Measurements from ENCODE around the gene INPP4B.
"Not testable (repeated sequence)": the region's sequence is repeated elsewhere in the genome, so short reads cannot be mapped to it uniquely, and the experiment has no call there.

The INPP4B gene

DNA sequence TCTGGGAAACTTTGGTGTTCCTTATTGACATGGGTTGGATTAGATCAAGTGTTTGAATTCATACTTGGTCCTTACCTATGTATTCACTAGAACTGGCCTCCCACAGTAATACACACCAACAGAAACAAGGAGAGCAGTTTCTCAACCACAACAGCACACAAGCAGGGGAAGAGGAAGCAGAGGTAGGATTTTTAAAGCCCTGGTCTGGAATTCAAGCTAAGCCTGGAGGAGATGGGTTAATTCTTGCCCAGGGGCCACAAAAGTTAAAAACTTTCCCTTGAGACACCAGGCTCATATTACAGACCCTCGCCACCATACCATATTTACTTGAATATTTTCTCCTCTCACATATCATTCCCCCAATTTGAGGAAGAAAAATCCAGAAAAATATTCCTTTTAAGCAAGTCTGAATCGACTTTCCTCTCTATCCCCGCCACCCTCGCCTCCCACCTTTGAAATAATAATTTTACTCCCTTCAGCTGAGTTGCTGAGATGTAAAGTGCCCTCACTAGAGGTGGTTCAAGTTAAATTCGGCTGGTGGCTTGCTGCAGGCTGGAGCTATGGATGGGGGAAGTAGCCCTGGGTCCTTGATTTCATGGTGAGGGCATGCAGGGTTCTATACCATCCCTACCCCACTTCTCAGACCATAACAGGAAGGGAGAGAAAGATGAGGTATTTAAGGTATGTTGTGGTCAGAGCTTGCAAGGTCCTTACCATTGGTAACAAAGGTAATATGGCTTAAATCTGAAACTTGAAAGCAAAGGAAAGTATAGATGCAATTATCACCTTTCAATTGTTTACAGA, 440.2 kb downstream of the INPP4B start:
- DNase-seq = no peak

DNA sequence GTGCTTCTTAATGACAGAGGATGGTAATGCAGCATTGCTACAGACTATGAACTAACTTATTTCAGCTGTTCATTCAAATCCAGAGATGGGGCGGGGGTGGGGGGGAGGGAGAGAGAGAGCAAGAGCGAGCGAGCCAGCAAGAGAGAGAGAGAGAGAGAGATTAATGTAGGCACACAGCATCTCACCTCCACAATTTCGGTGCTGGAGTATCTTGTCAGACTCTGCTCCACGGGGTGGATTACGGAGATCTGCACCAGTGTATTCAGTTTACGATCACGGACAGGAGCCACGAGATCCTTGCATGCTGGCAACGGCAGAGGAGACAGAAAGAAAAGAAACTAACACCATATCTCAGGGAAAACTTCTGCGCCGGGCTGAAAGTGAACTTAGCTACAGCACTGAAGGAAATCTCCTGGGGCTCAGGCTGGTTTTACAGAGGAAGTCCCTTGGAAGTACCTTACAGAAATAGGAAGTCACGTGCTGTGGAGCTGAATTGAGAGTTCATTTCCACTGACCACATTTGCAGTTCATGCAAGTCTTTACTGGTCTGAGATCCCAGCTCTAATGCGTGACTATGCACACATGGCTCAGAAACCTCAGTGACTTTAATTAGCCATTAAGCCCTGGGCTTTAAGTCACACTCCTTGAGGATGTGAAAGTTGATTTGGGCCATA, 440.9 kb downstream of the INPP4B start:
- DNase-seq = no peak

DNA sequence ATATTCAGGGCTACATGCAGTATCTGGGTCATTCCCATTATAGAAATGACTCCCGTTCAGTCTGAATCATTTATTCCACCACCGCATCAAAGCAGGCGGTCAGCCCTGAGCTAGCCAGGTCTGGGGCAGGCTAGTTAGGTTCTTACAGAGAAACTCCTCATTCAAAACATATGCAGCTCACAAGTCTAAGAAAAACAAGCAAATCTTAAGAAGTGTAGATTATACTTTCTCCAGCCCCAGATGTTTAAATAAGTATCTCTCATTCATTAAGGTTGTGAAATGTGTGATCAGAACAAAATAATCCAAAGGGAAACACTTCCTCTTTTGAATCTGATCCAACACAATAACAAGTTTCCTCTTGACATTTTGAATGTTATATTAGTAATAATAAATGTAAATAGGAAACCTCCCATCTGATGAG, 441.9 kb downstream of the INPP4B start:
- no peak for DNase-seq

DNA sequence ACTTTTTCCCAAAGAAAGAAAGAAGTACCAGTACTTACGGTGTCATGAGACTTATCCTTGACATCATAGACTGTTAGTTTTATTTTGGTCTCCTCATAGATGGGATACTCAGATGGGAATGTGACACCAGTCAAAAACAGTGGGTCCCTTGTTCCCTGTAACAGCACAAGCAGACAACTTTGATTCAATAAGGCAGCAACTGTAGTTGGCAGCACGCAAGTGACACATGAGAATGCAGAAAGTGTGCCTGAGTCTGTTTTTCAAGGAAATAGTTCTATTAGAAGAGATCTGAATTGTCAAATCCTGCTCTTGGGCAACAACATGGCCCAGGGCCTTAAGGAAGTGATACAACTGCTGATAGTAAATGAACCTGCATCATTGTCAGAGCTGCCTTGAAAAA, 443.2 kb downstream of the INPP4B start:
- DNase-seq = no peak

GRCh38 chr4:142402156-142402555, 443.9 kb downstream of the INPP4B start:
- DNase-seq = no peak

DNA sequence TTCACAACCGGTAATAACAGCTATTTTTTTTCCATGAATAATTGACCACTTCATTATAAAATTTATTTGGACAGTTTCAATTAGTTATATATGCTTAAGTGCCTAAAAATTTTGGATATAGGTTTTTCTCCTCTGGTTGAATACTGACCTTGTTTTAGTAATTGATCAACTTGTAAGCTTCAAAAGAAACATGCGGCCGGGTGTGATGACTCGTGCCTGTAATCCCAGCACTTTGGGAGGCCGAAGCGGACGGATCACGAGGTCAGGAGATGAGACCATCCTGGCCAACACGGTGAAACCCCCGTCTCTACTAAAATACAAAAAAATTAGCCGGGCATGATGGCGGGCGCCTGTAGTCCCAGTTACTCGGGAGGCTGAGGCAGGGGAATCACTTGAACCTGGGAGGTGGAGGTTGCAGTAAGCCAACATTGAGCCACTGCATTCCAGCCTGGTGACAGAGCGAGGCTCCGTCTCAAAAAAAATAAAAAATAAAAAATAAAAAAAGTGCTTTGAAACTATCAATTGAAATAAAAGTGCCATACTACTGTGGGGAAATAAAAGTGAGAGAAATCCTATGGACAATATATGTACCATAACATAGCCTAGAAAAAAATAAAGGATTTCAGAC, 448.6 kb downstream of the INPP4B start:
- DNase-seq = not testable (repeated sequence)

- no peak for DNase-seq
Measured at GRCh38 chr4:142396279-142396678, 449.8 kb downstream of the INPP4B start.

DNA sequence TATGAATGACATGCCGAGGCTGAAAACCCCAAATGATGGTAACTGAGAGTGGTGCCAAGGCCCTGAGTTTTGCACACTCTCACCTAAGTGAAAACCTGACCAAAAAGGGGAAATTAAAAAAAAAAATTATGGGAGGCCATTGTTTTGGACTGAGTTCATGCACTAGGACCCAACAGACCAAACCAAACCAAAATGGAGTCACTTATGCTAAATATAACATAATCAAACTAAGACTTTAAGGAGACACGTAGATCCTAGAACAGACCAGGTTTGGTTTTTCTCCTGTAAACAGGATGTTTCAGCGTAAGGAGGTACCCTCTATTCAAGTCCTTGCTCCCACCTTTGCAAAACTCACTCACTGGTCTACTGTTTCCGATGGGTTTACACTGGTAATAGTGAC, 453.0 kb downstream of the INPP4B start:
- no peak for DNase-seq

GRCh38 chr4:142386856-142387255, 459.2 kb downstream of the INPP4B start:
- no peak for DNase-seq

- DNase-seq = no peak
Measured at GRCh38 chr4:142386449-142386848, 459.7 kb downstream of the INPP4B start.

- no peak for DNase-seq
Measured at GRCh38 chr4:142383800-142384470, 462.2 kb downstream of the INPP4B start.

DNA sequence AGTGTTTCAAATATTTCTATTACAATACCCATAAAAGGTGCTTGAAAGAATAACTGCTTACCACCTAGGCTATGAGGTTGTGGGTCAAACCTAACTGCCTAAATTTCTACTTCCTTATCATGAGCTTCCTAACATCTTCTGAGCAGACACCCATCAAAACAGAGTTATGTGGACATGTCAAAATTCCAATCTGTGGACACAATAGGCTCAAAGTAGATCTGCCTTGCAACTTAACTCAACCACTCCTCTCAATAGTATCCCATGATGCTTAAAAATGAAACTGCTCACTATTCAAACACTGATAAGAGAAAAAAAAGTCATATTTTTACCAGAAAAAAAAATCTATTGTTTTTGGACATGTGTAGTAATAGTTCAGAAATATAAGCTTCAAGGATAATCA, 462.7 kb downstream of the INPP4B start:
- no peak for DNase-seq

DNA sequence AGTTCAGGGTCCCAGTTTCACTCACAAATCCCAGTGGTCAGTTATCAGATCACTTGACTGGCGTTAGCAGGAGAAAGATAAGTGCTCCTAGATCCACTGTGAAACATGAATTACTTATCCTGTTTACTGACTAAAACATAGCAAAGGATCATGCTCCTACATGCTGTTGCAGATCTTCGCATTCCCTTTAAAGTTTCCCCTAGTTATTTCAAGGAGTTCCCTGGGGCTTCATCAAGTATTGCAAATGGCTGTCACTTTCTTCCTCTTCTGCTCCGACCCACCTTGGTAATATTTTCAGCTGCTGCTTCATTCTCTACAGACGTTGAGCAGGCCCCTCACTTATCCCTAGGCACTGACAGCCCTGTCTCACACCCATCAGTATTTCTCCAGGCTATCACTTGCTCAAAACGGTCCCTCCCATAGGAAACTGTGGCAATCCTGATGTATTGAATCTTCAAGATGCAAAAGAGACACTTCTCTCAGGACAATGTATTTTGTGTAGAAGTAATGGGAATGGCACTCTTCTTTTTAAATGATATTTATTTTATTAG, 466.0 kb downstream of the INPP4B start:
- no peak for DNase-seq

DNA sequence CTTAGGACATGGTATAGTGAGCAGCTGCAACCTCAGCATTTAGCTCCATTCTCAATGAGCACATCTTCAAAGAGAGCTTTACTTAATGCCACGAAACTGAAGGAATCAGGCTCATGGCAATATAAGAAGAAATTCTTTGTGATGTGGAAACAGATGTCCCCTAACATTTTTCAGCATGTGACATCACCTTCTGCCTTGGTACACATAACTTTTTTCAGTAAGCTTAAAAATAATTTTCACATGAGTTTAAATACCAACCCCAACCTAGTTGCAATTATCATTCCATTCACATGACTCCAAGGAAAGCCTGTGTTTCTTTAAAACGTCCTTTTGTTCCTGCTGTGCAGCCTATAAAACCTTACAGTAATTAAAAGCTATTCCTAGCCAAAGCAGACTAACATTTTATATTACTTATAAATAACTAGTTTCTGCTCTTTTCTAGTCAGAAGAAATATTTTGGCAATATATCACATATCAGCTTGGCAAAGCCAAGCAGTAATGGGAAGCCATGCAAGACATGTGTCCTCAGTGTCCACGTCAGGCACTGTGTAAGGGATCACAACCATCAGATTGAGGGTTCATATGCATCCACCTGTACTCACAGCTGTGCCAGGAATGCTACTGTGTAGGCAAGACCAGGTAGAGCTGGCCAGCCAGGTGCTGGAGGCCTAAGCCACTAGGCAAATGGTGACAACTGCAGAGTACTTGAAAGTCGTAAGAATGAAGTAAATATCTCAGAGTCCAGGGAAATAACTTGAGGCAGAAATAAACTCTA, 466.6 kb downstream of the INPP4B start:
- no peak for DNase-seq

- no peak for DNase-seq
Measured at GRCh38 chr4:142378179-142378578, 467.9 kb downstream of the INPP4B start.

DNA sequence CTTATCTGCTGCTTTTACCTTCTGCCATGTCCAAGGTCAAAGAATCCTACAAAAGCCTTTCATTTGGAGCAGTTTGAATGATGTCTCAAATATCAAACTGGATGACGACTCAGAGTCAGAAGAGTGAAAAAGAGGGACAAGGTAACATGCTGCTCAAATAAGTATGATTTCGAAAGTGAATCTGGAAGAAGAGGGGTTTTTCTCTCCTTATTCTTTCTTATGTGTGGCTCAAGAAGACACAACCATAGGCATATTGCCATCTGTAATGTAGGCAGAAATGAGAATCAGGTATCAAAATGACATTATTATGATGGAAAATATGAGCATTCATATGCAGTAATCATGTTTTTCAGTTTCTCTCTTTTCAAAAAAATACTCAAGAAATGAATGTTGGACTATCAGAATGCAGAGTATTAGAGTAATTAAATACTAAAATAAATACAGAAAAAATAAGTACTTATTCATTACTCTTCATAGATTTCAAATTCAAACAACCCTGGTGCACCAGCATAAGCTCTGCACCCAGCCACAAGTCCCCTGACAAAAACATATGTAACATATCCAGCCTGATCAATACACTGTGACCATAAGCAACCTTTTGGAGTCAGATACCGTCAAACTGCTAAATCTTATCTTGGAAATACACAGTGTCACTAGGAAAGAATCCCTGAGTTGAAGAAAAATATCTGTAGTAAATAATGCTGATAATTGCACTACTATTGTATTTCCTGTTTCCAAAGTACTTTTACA, 468.6 kb downstream of the INPP4B start:
- DNase-seq = no peak

- no peak for DNase-seq
Measured at GRCh38 chr4:142376204-142376603, 469.9 kb downstream of the INPP4B start.

- DNase-seq = no peak
Measured at GRCh38 chr4:142373610-142374009, 472.5 kb downstream of the INPP4B start.

GRCh38 chr4:142372530-142373260, 473.4 kb downstream of the INPP4B start:
- no peak for DNase-seq

- DNase-seq = no peak
Measured at GRCh38 chr4:142369141-142369540, 477.0 kb downstream of the INPP4B start.
